ENCODE results near the gene CAMK1D.

The CAMK1D gene

GRCh38 chr10:12586741-12587140 is 237.4 kb downstream of the CAMK1D start:
- DNase-seq (ENCODE audit: low read depth): no peak
- no peak overlapping the region for H3K4me3 ChIP-seq (ENCODE audit: low read depth, low read length)
- TF ChIP-seq CTCF (IDR thresholded peaks at IDR 0.05; ENCODE audit: insufficient read depth, low read depth, low read length, missing control alignments): no peak

GRCh38 chr10:12587451-12587888 is 238.1 kb downstream of the CAMK1D start:
- no peak for DNase-seq (ENCODE audit: low read depth)
- no peak overlapping the region for H3K4me3 ChIP-seq (ENCODE audit: low read depth, low read length)
- TF ChIP-seq CTCF (IDR thresholded peaks at IDR 0.05; ENCODE audit: insufficient read depth, low read depth, low read length, missing control alignments): no peak

GRCh38 chr10:12588091-12588860 is 238.9 kb downstream of the CAMK1D start:
- TF ChIP-seq CTCF (IDR thresholded peaks at IDR 0.05; ENCODE audit: insufficient read depth, low read depth, low read length, missing control alignments): no peak
- peak; percentile 43 for DNase-seq (ENCODE audit: low read depth)
- H3K4me3 ChIP-seq (ENCODE audit: low read depth, low read length): no peak overlapping the region

- H3K4me3 ChIP-seq (ENCODE audit: low read depth, low read length): no peak overlapping the region
- TF ChIP-seq CTCF (IDR thresholded peaks at IDR 0.05; ENCODE audit: insufficient read depth, low read depth, low read length, missing control alignments): no peak
- DNase-seq (ENCODE audit: low read depth): peak; percentile 24
Observed at GRCh38 chr10:12589291-12589690, 239.9 kb downstream of the CAMK1D start.

- TF ChIP-seq CTCF (IDR thresholded peaks at IDR 0.05; ENCODE audit: insufficient read depth, low read depth, low read length, missing control alignments): no peak
- DNase-seq (ENCODE audit: low read depth): no peak
- no peak overlapping the region for H3K4me3 ChIP-seq (ENCODE audit: low read depth, low read length)
Observed at GRCh38 chr10:12589791-12590190, 240.4 kb downstream of the CAMK1D start.

GRCh38 chr10:12590675-12591659 is 241.6 kb downstream of the CAMK1D start:
- no peak for TF ChIP-seq CTCF (IDR thresholded peaks at IDR 0.05; ENCODE audit: insufficient read depth, low read depth, low read length, missing control alignments)
- H3K4me3 ChIP-seq (ENCODE audit: low read depth, low read length): no peak overlapping the region
- DNase-seq (ENCODE audit: low read depth): no peak
